HG03460 (cell line): ENCODE results near the gene MPP2.
"Not testable (repeated sequence)": the region's sequence is repeated elsewhere in the genome, so short reads cannot be mapped to it uniquely, and the experiment has no call there.

Experiments
- ATAC-seq: cut with Tn5 transposase; IDR thresholded peaks from one replicate; pipeline ENCODE4 v1.9.1; 2021; ENCODE audit not compliant: unreplicated experiment

Gene MPP2

GRCh38 chr17:43877451-43878155 is 29.7 kb downstream of the MPP2 start:
- no peak for ATAC-seq

- no peak for ATAC-seq
These were observed 30.3 kb downstream of the MPP2 start for GRCh38 chr17:43877031-43877430.

GRCh38 chr17:43875476-43876147 is 31.7 kb downstream of the MPP2 start:
- ATAC-seq = no peak

GRCh38 chr17:43874293-43874692 is 33.0 kb downstream of the MPP2 start:
- no peak for ATAC-seq

GRCh38 chr17:43873815-43874214 is 33.5 kb downstream of the MPP2 start:
- ATAC-seq = no peak

GRCh38 chr17:43873091-43873490 is 34.2 kb downstream of the MPP2 start:
- ATAC-seq = no peak

GRCh38 chr17:43871946-43872690 is 35.2 kb downstream of the MPP2 start:
- ATAC-seq = no peak

- not testable (repeated sequence) for ATAC-seq
These were observed 38.3 kb downstream of the MPP2 start for GRCh38 chr17:43869031-43869430.

GRCh38 chr17:43868226-43868994 is 38.9 kb downstream of the MPP2 start:
- ATAC-seq = no peak

GRCh38 chr17:43864161-43864984 is 43.0 kb downstream of the MPP2 start:
- ATAC-seq = no peak

- ATAC-seq = no peak
These were observed 45.4 kb downstream of the MPP2 start for GRCh38 chr17:43861960-43862359.

- ATAC-seq = no peak
These were observed 46.3 kb downstream of the MPP2 start for GRCh38 chr17:43860927-43861622.

- ATAC-seq = no peak
These were observed 47.1 kb downstream of the MPP2 start for GRCh38 chr17:43860077-43860725.

GRCh38 chr17:43857957-43858600 is 49.3 kb downstream of the MPP2 start:
- no peak for ATAC-seq

GRCh38 chr17:43857141-43857540 is 50.2 kb downstream of the MPP2 start:
- no peak for ATAC-seq

- ATAC-seq = no peak
These were observed 51.2 kb downstream of the MPP2 start for GRCh38 chr17:43856141-43856540.

GRCh38 chr17:43855061-43855460 is 52.3 kb downstream of the MPP2 start:
- ATAC-seq = no peak

- ATAC-seq = no peak
These were observed 52.8 kb downstream of the MPP2 start for GRCh38 chr17:43854498-43854897.

GRCh38 chr17:43853546-43853945 is 53.8 kb downstream of the MPP2 start:
- ATAC-seq = no peak
